ENCODE results near the gene SEC14L1.

Gene SEC14L1

DNA sequence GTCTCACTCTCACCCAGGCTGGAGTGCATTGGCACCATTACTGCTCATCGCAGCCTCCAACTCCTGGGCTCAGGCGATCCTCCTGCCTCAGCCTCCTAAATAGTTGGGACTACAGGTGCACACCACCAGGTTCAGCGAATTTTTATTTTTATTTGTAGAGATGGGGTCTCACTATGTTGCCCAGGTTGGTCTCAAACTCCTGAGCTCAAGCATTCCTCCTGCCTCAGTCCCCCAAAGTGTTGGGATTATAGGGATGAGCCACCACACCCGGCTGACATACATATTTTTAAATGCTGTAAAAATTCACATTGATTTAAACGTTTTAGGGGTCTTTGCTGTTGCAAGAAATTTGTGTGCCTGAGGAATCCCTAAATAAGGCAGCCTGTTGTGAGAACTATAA is 24.8 kb upstream of the SEC14L1 start:
- no peak for DNase-seq (ENCODE audit: low read depth in 2 of 2, low spot score in 1 of 2)

DNA sequence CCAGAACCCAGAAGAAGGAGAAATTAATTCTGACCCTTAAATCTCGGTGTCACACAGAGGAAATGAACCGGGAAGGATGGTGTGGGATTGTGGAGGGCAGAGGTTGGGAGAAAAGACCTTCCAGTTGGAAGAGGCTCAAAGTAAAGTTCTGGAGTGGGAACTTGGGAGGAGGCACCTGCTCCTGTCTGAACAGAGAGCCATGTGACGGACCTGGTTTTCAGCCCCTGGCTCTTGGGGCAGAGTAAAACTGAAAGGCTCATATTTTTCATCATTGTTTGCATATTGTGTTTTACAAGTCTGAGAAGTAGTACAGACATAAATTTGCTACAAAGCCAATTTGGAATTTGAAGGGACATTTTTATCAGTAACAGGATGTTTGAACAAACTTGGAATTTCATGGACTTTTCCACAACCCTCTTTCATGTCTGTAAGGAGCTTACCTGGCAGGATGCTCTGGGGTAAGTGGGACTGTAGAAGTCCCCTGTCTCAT is 24.4 kb upstream of the SEC14L1 start:
- no peak for DNase-seq (ENCODE audit: low read depth in 2 of 2, low spot score in 1 of 2)

DNA sequence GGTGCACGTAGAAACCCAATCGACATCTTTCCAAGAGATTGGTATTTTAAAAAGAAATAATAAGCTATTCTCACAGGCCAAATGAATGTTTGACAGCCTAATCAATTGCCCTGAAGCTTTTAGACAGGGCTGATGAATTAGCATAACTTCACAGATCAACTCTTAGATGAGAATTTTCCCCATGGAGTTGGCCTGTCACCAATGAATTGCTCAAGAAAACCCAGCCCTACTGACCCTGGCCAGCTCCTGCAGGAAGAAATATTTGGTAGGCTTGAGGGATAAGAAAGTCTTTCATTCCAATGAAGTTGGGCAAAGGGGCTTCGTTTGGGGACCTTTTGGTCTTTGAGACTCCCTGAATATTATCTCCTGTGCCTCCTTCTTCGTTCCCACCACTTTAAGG is 23.4 kb upstream of the SEC14L1 start:
- no peak for DNase-seq (ENCODE audit: low read depth in 2 of 2, low spot score in 1 of 2)

DNA sequence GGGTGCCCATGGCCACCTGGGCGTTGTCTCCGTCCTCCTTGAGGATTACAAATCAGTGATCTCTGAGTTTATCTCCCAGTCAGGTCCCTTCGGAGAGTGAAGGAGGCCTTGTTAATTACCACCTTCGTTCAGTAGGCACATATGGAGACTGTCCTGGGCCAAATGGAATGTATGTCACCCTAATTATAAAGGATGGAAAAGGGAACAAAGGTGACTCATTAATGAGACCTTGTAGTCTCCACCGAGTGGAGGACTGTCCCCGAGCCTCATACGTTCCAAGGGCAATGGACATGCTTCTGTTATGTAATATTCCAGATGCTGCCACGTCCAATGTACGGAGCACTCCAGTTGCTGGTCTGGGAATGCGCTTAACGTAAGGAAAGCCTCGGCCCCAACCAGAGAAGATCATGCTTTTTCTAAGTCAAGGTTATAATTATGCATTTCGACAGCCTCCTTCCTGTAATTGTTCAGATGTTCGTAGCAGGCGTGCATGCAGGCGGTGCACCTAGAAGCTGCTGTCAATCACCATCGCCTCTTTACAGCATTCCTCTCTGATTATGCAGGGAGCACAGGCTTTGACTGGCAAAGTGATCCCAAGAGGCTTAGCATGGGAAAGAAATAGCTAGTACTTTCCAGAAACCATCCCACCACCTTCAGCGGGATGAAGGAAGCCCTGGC is 22.4 kb upstream of the SEC14L1 start:
- no peak for DNase-seq (ENCODE audit: low read depth in 2 of 2, low spot score in 1 of 2)

DNA sequence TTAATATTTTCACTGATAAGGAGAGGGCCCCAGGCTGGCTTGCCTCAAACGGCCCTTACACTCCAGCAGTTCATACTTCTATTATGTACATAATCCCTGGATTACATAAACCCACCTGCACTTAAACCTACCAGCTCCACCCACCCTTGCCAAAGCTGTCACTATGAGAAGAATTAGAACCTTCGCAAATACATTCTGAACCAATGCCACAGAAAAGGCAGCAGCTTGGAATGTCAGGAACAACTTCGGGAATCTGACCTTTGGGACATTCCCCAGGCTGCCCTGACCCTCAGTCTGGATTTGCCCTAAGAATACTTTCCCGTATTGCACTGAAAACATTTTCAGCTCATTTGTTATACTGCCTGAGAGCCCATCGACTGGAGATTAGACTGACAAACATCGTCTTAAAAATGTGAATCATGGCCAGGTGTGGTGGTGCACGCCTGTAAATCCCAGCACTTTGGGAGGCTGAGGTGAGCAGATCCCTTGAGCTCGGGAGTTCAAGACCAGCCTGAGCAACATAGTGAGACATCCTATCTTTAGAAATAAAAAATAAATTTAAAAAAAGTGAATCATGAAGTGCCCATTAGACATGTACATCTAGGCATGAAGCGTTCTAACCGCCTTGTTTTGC is 21.0 kb upstream of the SEC14L1 start:
- DNase-seq (ENCODE audit: low read depth in 2 of 2, low spot score in 1 of 2): no peak

DNA sequence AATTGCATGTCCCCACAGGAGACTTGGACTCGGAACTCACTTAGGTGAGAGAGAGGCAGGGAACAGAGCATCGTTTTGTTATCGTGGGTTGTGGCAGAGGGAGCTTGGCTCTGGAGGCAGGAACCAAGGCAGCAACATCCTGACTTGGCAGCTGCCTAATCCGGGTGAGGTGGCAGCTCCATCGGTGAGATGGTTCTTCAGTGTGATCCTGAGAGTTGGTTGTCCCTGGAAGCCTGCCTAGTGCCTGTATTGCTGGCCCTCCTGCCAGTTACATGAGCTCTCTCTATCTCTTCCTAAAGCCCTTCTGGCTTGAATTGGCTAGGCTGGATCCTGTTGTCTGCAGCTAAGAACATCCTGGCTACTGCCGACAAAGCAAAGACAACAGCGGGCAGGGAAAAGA is 19.9 kb upstream of the SEC14L1 start:
- DNase-seq (ENCODE audit: low read depth in 2 of 2, low spot score in 1 of 2): no peak

DNA sequence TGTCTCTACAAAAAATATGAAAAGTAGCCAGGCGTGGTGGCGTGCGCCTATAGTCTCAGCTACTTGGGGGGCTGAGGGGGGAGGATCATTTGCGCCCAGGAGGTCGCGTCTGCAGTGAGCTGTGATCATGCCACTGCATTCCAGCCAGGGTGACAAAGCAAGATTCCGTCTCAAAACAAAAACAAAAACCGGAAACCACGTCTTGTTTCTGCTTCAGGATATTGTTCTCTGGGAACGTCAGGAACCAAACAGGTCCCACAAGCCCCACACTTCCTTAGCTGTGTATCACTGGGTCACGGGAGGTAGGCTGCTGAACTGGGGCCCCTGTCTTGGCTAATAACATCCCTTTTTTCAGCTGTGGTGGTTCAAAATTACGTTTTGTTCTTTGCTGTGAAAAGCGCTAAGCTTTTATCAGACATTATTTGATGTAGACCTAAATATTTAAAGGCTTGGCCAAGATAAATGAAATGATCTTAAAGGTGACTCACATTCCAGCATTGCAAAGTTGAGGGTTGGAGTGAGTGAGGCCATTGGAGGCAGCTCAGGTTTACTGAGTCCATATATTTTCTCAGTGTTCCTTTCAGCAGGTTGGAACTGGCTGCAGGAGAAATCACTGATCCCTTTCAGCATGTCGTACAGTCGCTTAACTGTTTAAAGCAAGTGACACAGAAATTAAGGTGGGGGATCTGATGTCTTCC is 16.4 kb upstream of the SEC14L1 start:
- no peak for DNase-seq (ENCODE audit: low read depth in 2 of 2, low spot score in 1 of 2)

DNA sequence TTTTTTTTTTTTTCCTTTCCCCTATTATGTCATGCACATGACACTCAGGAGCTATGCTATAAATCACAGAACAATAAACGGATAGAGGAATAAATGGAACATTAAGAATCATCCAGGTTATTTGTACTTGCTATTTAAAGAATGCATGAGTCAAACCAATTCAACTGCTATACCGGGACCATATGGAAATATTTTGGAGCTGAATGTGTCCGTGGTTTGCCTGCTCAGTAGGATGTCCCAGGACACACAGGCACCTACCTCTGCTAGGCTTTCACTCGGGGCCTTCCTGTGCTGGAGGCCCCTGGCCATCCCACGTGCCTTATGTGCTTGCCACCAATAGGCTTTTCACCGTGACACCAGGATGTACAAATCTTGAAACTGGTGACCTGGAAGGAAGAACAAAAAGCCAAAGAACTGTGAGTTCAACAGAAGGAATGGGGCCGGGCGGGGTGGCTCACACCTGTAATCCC is 15.3 kb upstream of the SEC14L1 start:
- no peak for DNase-seq (ENCODE audit: low read depth in 2 of 2, low spot score in 1 of 2)

DNA sequence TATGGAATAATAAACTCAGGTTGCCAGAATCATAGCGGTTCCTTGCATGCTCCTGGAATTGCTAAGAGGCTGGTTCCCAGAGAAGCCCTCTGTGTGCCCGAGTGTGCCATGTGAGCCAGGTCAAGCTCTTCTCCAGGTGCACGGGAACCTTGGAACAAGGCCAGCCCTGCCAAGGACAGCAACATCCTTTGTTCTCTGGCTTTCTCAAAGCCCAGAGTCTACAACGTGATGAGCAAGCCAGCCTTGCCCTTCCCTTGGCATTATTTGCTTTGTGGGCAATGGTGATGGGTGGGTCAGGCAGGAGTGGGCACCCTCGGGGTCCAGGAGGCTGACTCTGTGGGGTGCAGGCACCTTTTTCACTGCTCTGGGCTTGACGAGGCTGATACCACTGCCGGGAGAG is 14.2 kb upstream of the SEC14L1 start:
- DNase-seq (ENCODE audit: low read depth in 2 of 2, low spot score in 1 of 2): no peak

DNA sequence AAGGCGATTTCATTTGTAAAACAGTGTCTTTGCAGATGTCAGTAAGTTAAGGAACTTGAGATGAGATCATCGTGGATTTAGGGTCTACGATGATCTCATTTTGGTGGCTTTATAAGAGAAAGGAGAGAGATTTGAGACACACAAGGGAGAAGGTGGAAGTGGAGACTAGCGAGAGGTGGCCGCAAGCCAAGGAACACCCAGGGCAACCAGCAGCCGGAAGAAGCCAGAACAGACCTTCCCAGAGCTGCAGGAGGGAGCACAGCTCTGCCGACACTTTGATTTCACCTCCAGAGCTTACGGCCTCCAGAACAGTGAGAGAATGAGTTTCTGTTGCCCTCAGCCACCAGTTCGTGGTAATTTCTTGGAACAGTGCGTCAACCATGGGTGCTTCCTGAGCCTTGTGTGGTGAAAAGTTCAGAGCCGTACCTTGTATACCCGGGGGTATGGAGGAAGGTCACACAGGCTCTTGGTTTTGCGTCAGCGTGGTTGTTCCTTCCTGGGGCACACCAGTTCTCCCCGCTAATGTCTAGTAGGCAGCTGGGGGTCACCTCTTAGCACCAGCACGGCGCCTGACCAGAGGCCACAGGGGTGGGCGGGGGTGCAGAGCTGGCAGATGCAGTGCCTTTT is 12.9 kb upstream of the SEC14L1 start:
- peak; percentile 33 to 58 for DNase-seq (ENCODE audit: low read depth in 2 of 2, low spot score in 1 of 2)

DNA sequence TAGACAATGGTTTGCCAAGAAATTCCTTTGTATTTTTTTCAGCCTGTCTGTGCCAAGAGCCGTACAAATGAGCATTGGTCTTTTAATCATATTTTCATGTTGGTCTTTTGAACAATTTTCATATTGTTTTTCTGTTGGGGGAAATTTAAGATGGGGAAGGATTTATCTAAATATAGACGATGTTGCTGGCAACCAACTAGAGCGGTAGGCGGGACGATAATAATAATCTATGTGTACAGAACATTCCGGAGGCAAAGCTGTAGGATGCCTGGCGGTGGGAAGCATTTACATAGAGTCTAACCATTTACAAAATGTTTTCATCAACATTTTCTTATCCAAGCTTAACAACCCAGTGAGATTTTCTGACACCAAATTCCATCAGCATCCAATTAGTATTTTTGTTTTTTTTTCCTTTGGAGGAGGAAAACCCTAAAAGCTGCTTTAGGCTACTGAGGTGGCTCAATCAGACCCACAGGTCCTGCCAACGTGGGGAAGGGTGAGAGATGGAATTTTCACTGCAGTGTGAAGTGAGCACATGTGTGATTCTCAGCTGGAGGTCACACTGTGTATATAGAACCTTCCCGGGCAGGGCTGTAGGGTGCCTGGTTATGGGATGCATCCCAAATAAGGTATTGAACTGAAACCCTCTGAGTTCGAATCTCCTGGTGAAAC is 11.7 kb upstream of the SEC14L1 start:
- no peak for DNase-seq (ENCODE audit: low read depth in 2 of 2, low spot score in 1 of 2)

DNA sequence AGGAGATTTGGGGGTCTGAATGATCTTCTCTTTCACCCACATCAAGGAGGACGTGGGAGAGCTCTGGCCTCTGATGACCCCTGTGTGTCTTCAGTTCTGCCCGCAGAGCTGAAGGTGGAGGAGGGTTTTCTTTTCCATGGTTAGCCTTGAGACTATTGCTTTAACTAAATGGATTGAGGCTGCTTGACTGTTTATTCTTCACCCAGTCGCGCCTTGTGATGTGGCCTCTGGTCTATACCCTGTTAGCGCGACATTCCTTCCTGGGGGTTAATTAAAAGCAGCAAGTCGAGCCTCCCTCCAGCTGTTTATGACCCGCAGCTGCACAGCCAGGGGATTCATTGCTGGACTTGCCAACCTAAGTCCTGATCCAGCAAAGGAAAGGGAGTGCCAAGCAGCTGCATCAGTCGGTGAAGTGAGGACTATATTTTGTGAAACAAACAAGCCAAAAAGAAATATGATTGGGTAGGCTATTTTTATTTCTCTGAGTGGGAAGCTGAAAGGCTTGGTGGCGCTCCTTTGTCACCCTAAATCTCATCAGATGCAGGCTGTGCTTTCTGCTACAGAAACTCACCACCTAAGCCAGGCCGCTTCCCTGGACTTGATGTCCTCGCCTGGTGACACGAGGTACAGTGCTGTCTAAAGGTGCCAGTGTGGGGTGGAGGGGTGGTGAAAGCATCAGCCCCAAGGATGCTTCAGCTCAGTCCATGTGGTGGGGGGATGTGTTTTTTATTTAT is 11.0 kb upstream of the SEC14L1 start:
- no peak for DNase-seq (ENCODE audit: low read depth in 2 of 2, low spot score in 1 of 2)

DNA sequence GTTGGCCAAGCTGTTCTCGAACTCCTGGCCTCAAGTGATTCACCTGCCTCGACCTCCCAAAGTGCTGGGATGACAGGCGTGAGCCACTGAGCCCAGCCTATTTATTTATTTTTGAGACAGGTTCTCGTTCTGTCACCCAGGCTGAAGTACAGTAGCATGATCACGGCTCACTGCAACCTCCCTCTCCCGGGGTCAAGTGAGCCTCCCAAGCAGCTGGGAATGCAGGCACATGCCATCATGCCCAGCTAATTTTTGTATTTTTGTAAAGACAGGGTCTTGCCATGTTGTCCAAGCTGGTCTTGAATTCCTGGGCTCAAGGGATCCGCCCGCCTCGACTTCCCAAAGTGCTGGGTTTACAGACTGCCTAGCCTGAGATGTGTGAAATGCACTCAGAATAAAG is 10.2 kb upstream of the SEC14L1 start:
- DNase-seq (ENCODE audit: low read depth in 2 of 2, low spot score in 1 of 2): no peak

DNA sequence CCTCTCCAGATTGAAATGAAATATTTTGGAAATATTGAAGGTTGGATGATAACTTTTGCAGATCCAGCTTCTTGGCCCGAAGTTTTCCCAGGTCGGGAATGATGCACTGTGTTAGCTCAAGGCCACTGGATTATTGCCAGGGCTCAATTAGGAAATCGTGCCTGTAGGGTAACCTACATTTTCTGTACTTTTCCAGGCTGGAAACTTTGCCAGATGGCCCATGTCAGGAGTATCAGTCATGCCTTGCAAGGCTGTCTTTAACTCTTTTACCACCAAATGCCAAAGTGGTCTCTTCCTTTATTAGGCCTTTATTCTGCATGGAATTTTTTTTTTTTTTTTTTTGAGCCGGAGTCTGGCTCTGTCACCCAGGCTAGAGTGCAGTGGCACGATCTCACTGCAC is 8.9 kb upstream of the SEC14L1 start:
- DNase-seq (ENCODE audit: low read depth in 2 of 2, low spot score in 1 of 2): no peak

DNA sequence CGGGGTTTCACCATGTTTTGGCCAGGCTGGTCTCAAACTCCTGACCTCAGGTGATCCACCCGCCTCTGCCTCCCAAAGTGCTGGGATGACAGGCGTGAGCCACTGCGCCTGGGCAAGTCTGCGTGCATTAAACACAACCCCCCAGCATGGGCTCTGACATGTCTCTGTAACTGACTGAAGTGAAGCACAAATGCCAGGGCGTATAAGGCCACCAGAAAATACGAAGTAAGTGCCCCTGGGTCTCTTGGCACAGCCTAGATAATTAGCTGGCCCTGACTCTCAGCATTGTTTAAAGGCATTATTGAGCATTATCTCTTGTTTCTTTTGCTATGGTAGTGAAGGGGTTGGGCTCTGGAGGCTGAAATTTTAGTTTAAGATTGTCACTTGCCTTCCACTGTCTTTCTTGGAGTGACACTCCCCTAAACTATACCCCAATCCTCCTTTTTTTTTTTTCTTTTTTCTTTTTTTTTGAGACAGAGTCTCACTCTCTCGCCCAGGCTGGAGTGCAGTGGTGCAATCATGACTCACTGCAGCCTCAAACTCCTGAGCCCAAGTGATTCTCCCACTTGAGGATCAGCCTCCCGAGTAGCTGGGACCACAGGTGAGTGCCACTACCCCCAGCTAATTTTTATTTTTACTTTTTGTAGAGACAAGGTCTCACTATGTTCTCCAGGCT is 8.2 kb upstream of the SEC14L1 start:
- DNase-seq (ENCODE audit: low read depth in 2 of 2, low spot score in 1 of 2): no peak

DNA sequence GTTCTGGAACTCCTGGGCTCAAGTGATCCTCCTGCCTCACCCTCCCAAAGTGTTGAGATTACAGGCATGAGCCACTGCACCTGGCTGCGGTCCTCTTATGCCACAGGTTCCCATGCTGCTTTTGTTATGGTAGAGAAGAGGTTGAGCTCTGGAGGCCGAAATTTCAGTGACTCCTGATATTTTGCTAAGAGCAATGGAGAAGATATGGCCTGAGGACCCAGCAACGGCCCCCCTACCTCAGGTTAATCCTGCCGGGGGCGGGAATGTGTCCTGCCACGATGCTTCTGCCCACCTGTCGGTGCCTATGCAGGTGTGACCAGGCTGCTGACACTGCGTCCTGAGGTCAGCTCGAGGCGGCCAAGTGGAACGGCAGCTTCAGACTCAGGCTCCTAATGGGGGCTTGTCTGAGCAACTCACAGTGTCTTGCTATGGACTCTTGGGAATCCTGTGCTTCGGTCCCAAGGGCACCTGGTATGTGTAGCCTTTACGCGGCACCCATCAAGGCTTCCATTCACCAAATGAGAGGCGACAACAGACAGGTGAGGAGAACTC is 7.6 kb upstream of the SEC14L1 start:
- DNase-seq (ENCODE audit: low read depth in 2 of 2, low spot score in 1 of 2): no peak

DNA sequence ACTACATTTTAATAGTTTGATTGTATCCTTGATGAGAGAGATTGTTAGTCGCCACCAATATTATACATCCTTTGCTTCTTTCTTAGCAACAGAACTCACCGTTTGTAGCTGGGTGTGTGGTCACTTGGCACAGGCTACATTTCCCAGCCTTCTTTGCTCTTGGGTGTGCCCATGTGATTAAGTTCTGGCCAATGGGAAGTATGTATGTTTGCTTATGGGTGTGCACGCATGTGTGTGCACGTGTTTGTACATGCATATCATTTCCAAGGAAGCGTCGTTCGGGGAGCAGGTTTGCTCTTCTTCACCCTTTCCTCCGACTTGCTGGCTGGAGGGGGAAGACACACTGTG is 4.4 kb upstream of the SEC14L1 start:
- no peak for DNase-seq (ENCODE audit: low read depth in 2 of 2, low spot score in 1 of 2)

DNA sequence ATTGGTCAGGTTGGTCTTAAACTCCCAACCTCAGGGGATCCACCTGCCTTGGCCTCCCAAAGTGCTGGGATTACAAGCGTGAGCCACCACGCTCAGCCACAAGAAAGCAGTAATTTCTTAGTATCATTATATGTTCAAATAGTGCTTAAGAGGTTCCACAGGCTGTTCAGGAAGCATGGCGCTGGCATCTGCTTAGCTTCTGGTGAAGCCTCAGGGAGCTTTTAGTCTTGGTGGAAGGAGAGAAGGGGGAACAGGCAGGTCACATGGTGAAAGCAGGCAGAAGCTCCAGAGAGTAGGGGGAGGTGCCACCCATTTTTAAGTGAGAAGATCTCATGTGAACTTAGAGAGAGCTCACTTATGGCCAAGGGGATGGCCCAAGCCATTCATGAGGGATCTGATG is 3.7 kb upstream of the SEC14L1 start:
- no peak for DNase-seq (ENCODE audit: low read depth in 2 of 2, low spot score in 1 of 2)

DNA sequence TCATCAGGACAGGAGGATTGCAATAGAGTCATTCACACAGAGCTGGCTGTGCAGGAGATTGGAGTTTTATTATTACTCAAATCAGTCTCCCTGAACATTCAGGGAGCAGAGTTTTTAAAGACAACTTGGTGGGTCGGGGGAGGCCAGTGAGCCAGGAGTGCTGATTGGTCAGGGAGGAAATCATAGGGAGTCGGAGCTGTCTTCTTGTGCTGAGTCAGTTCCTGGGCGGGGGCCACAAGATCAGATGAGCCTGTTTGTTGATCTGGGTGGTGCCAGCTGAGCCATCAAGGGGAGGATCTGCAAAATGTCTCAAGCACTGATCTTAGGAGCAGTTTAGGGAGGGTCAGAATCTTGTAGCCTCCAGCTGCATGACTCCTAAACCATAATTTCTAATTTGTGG is 2.9 kb upstream of the SEC14L1 start:
- DNase-seq (ENCODE audit: low read depth in 2 of 2, low spot score in 1 of 2): peak in 1 of 2 donors; percentile 9

Measured in stimulated activated CD8-positive, alpha-beta memory T cell treated with anti-CD3 and anti-CD28 coated beads, Interleukin-4, amount 100 ng/mL, for 4 hours (primary cell).